Skeletal muscle satellite cell (primary cell): Measurements from ENCODE around the gene UCMA.
"Not testable (repeated sequence)": the region's sequence is repeated elsewhere in the genome, so short reads cannot be mapped to it uniquely, and the experiment has no call there.

Experiments used
- H3K27me3 ChIP-seq: 2 replicates; pipeline ENCODE4 v1.7.0; 2013; ENCODE audit warnings: low read length; ENCODE audit not compliant: control insufficient read depth, insufficient read depth
- H3K36me3 ChIP-seq: 2 replicates; pipeline ENCODE4 v1.7.0; 2013; ENCODE audit warnings: mild to moderate bottlenecking, control low read depth, low read length; ENCODE audit not compliant: insufficient read depth
- H3K4me1 ChIP-seq: 2 replicates; pipeline ENCODE4 v1.7.0; 2013; ENCODE audit warnings: low read length; ENCODE audit not compliant: control insufficient read depth, insufficient read depth
- H3K4me2 ChIP-seq: 2 replicates; pipeline ENCODE4 v1.7.0; 2013; ENCODE audit warnings: mild to moderate bottlenecking, low read length
- H3K4me3 ChIP-seq: 2 replicates; pipeline ENCODE4 v1.7.0; 2013; ENCODE audit warnings: low read length
- H3K9ac ChIP-seq: 2 replicates; pipeline ENCODE4 v1.7.0; 2013; ENCODE audit warnings: mild to moderate bottlenecking, low read depth, low read length, moderate library complexity
- H3K9me3 ChIP-seq: replicated peaks from 2 replicates; pipeline ENCODE4 v1.7.0; 2013; ENCODE audit warnings: mild to moderate bottlenecking, control low read depth, low read length

The UCMA gene

GRCh38 chr10:13257621-13258140, 23.5 kb upstream of the UCMA start:
- H3K27me3 ChIP-seq: peaks cover 24% of the 10 kb centered on the region
- H3K9ac ChIP-seq: no peak overlapping the region
- no peaks in the 10 kb centered on the region for H3K4me1 ChIP-seq
- H3K9me3 ChIP-seq: no peaks in the 10 kb centered on the region
- H3K36me3 ChIP-seq: no peaks in the 10 kb centered on the region
- no peak overlapping the region for H3K4me3 ChIP-seq
- H3K4me2 ChIP-seq: no peak overlapping the region

GRCh38 chr10:13256627-13257026, 22.5 kb upstream of the UCMA start:
- peaks cover 19% of the 10 kb centered on the region for H3K27me3 ChIP-seq
- H3K36me3 ChIP-seq: no peaks in the 10 kb centered on the region
- no peaks in the 10 kb centered on the region for H3K9me3 ChIP-seq
- H3K9ac ChIP-seq: no peak overlapping the region
- no peak overlapping the region for H3K4me2 ChIP-seq
- no peaks in the 10 kb centered on the region for H3K4me1 ChIP-seq
- H3K4me3 ChIP-seq: no peak overlapping the region

GRCh38 chr10:13253726-13254125, 19.6 kb upstream of the UCMA start:
- Histone ChIP-seq H3K9me3 (no peaks in the 10 kb centered on the region), H3K9ac (no peak overlapping the region), H3K27me3 (peaks cover 19% of the 10 kb centered on the region), H3K4me3 (no peak overlapping the region), H3K4me1 (no peaks in the 10 kb centered on the region), H3K4me2 (no peak overlapping the region), H3K36me3 (no peaks in the 10 kb centered on the region)

- no peak overlapping the region for H3K9ac ChIP-seq
- no peak overlapping the region for H3K4me3 ChIP-seq
- no peaks in the 10 kb centered on the region for H3K36me3 ChIP-seq
- H3K4me2 ChIP-seq: no peak overlapping the region
- no peaks in the 10 kb centered on the region for H3K27me3 ChIP-seq
- H3K9me3 ChIP-seq: no peaks in the 10 kb centered on the region
- H3K4me1 ChIP-seq: no peaks in the 10 kb centered on the region
Observed at GRCh38 chr10:13247784-13248183, 13.6 kb upstream of the UCMA start.

- H3K9me3 ChIP-seq: no peaks in the 10 kb centered on the region
- H3K9ac ChIP-seq: no peak overlapping the region
- no peaks in the 10 kb centered on the region for H3K27me3 ChIP-seq
- no peaks in the 10 kb centered on the region for H3K36me3 ChIP-seq
- H3K4me2 ChIP-seq: no peak overlapping the region
- no peaks in the 10 kb centered on the region for H3K4me1 ChIP-seq
- no peak overlapping the region for H3K4me3 ChIP-seq
Observed at GRCh38 chr10:13247246-13247645, 13.1 kb upstream of the UCMA start.

- H3K9me3 ChIP-seq, H3K9ac ChIP-seq, H3K4me2 ChIP-seq, H3K27me3 ChIP-seq, H3K4me3 ChIP-seq, H3K36me3 ChIP-seq, H3K4me1 ChIP-seq: not testable (repeated sequence)
Observed at GRCh38 chr10:13242260-13242659, 8.1 kb upstream of the UCMA start.

GRCh38 chr10:13241613-13242012, 7.4 kb upstream of the UCMA start:
- peaks cover 5% of the 10 kb centered on the region for H3K27me3 ChIP-seq
- H3K4me2 ChIP-seq: no peak overlapping the region
- no peaks in the 10 kb centered on the region for H3K9me3 ChIP-seq
- H3K9ac ChIP-seq: no peak overlapping the region
- H3K4me3 ChIP-seq: no peak overlapping the region
- no peaks in the 10 kb centered on the region for H3K4me1 ChIP-seq
- H3K36me3 ChIP-seq: no peaks in the 10 kb centered on the region

- H3K4me2 ChIP-seq: no peak overlapping the region
- no peak overlapping the region for H3K4me3 ChIP-seq
- H3K27me3 ChIP-seq: peaks cover 5% of the 10 kb centered on the region
- no peak overlapping the region for H3K9ac ChIP-seq
- H3K4me1 ChIP-seq: no peaks in the 10 kb centered on the region
- no peaks in the 10 kb centered on the region for H3K9me3 ChIP-seq
- H3K36me3 ChIP-seq: no peaks in the 10 kb centered on the region
Observed at GRCh38 chr10:13239923-13240322, 5.7 kb upstream of the UCMA start.

- peaks cover 8% of the 10 kb centered on the region for H3K27me3 ChIP-seq
- no peaks in the 10 kb centered on the region for H3K36me3 ChIP-seq
- no peaks in the 10 kb centered on the region for H3K4me1 ChIP-seq
- H3K4me2 ChIP-seq: no peak overlapping the region
- H3K9ac ChIP-seq: no peak overlapping the region
- no peak overlapping the region for H3K4me3 ChIP-seq
- no peaks in the 10 kb centered on the region for H3K9me3 ChIP-seq
Observed at GRCh38 chr10:13238271-13239077, 4.3 kb upstream of the UCMA start.

- Histone ChIP-seq H3K9me3 (no peaks in the 10 kb centered on the region), H3K4me2 (no peak overlapping the region), H3K27me3 (peaks cover 22% of the 10 kb centered on the region), H3K4me3 (no peak overlapping the region), H3K9ac (no peak overlapping the region), H3K36me3 (no peaks in the 10 kb centered on the region), H3K4me1 (no peaks in the 10 kb centered on the region)
Observed at GRCh38 chr10:13236638-13237037, 2.5 kb upstream of the UCMA start.

- peaks cover 37% of the 10 kb centered on the region for H3K27me3 ChIP-seq
- H3K4me2 ChIP-seq, H3K9me3 ChIP-seq, H3K4me1 ChIP-seq, H3K36me3 ChIP-seq, H3K4me3 ChIP-seq, H3K9ac ChIP-seq: not testable (repeated sequence)
Observed at GRCh38 chr10:13234736-13235135, 562 bp upstream of the UCMA start.

GRCh38 chr10:13233358-13233757, 816 bp downstream of the UCMA start:
- Histone ChIP-seq H3K4me3 (no peak overlapping the region), H3K27me3 (peaks cover 39% of the 10 kb centered on the region), H3K4me2 (no peak overlapping the region), H3K9ac (no peak overlapping the region), H3K36me3 (no peaks in the 10 kb centered on the region), H3K4me1 (no peaks in the 10 kb centered on the region), H3K9me3 (no peaks in the 10 kb centered on the region)
